Mesenteric fat pad (tissue), 1 donor: ENCODE results near the gene HMBS. TPM values are rescaled to one million over a fixed set of nuclear protein-coding genes. Genes with fewer than 3 reads are reported as not detected.
A peak's percentile ranks its signal among the peaks of the same experiment; 100 is the strongest.
"Not testable (repeated sequence)": the region's sequence is repeated elsewhere in the genome, so short reads cannot be mapped to it uniquely, and the experiment has no call there.

ENCODE experiments used
- DNase-seq: peaks from one replicate; pipeline ENCODE4 v3.0.0-alpha.2; 2020; ENCODE audit warnings: low spot score
- long read RNA-seq: library from polyadenylated mRNA; unstranded; transcript quantifications from one replicate; pipeline ENCODE4 v2.0.0, GENCODE V29; 2020
- total RNA-seq: library from RNA; stranded (reverse); fragmentation: NEBNext Ultra II Directional; extraction: Animal tissue kit (Norgen Biotek cat#: 25700); gene quantifications from one replicate; pipeline ENCODE4 v1.2.1, GENCODE V29; 2021
- donor health status: DM: yes; HTN: yes; CAD: no.

The HMBS gene
- 22.2 TPM for total RNA-seq
- long read RNA-seq, transcript HMBS-209 (14 exons, 1,559 nt) = minor isoform, 7 of 164 reads
- long read RNA-seq, transcript HMBS-221 (13 exons, 1,351 nt) = minor isoform, 5 of 164 reads
- long read RNA-seq, transcript HMBS-201 (14 exons, 1,501 nt) = major isoform, 106 of 164 reads
- long read RNA-seq, partial matches to known transcripts = 4 of 164 reads
- long read RNA-seq, other reads (novel, unspliced or antisense) = 42 of 164 reads

- DNase-seq = peak; percentile 98
These were observed at the start of gene HMBS for GRCh38 chr11:119084663-119085436. TSS of gene HMBS (plus strand) at chr11:119084881. CDS start at chr11:119085034, 153 bp downstream.

- no peak for DNase-seq
These were observed 45.8 kb upstream of the HMBS start for GRCh38 chr11:119038884-119039283.

GRCh38 chr11:119039471-119039870 lies 45.2 kb upstream of the HMBS start:
- DNase-seq = not testable (repeated sequence)

GRCh38 chr11:119041821-119042514 lies 42.7 kb upstream of the HMBS start:
- DNase-seq = no peak

- no peak for DNase-seq
These were observed 41.8 kb upstream of the HMBS start for GRCh38 chr11:119042927-119043326.

- no peak for DNase-seq
These were observed 40.0 kb upstream of the HMBS start for GRCh38 chr11:119044708-119045107.

GRCh38 chr11:119046489-119046888 lies 38.2 kb upstream of the HMBS start:
- DNase-seq = no peak

GRCh38 chr11:119047205-119047604 lies 37.5 kb upstream of the HMBS start:
- no peak for DNase-seq

GRCh38 chr11:119048644-119049043 lies 36.0 kb upstream of the HMBS start:
- DNase-seq = no peak

- DNase-seq = no peak
These were observed 35.6 kb upstream of the HMBS start for GRCh38 chr11:119049081-119049480.

- DNase-seq = no peak
These were observed 33.1 kb upstream of the HMBS start for GRCh38 chr11:119051440-119052162.

- DNase-seq = no peak
These were observed 32.4 kb upstream of the HMBS start for GRCh38 chr11:119052163-119052814.

GRCh38 chr11:119054418-119054817 lies 30.3 kb upstream of the HMBS start:
- DNase-seq = no peak

GRCh38 chr11:119055901-119056300 lies 28.8 kb upstream of the HMBS start:
- DNase-seq = no peak

GRCh38 chr11:119056421-119056999 lies 28.2 kb upstream of the HMBS start:
- DNase-seq = peak; percentile 91

- DNase-seq = peak; percentile 99
These were observed 27.5 kb upstream of the HMBS start, which contains the start of gene HYOU1 for GRCh38 chr11:119057000-119057769. TSS of gene HYOU1 (minus strand) at chr11:119057205. CDS start at chr11:119056160, 1,045 bp downstream.

GRCh38 chr11:119059128-119059527 lies 25.6 kb upstream of the HMBS start:
- not testable (repeated sequence) for DNase-seq

GRCh38 chr11:119061256-119061655 lies 23.4 kb upstream of the HMBS start:
- DNase-seq = no peak

GRCh38 chr11:119062779-119063178 lies 21.9 kb upstream of the HMBS start:
- no peak for DNase-seq

- no peak for DNase-seq
These were observed 19.3 kb upstream of the HMBS start for GRCh38 chr11:119065369-119065768.
